GM23338 (cell line): ENCODE measurements around the gene C6. TPM values are rescaled to one million over a fixed set of nuclear protein-coding genes. Genes with fewer than 3 reads are reported as not detected.

Source experiments
- ATAC-seq: fragments of 200-7000 bp; cut with Tn5 transposase; 3 replicates; pipeline ENCODE4 v1.9.1; 2020
- DNase-seq: peaks from one replicate; pipeline ENCODE4 v3.0.0-alpha.2; 2015; ENCODE audit warnings: low spot score
- H2AFZ ChIP-seq: fragments of 200-600 bp; sonication (generic); 2 replicates; pipeline ENCODE4 v1.8.0; 2016; ENCODE audit warnings: antibody characterized with exemption, mild to moderate bottlenecking, moderate library complexity
- H3F3A ChIP-seq: fragments of 200-600 bp; sonication (generic); replicated peaks from 2 replicates; pipeline ENCODE4 v1.8.0; 2017; ENCODE audit warnings: antibody characterized with exemption, mixed run types, low read depth
- H3K27ac ChIP-seq: fragments of 200-600 bp; sonication (generic); 2 replicates; pipeline ENCODE4 v1.6.1; 2016; ENCODE audit warnings: low read depth
- H3K27me3 ChIP-seq: fragments of 200-600 bp; sonication (generic); 2 replicates; pipeline ENCODE4 v1.8.0; 2016; ENCODE audit warnings: mild to moderate bottlenecking, mixed run types, moderate library complexity; ENCODE audit not compliant: insufficient read depth
- H3K36me3 ChIP-seq: fragments of 200-600 bp; sonication (generic); 2 replicates; pipeline ENCODE4 v1.8.0; 2016; ENCODE audit warnings: mild to moderate bottlenecking; ENCODE audit not compliant: insufficient read depth
- H3K4me1 ChIP-seq: fragments of 200-600 bp; sonication (generic); 2 replicates; pipeline ENCODE4 v1.8.0; 2016; ENCODE audit warnings: mild to moderate bottlenecking, moderate library complexity; ENCODE audit not compliant: insufficient read depth
- H3K4me2 ChIP-seq: fragments of 200-600 bp; sonication (generic); 2 replicates; pipeline ENCODE4 v1.7.1; 2017; ENCODE audit warnings: mixed run types
- H3K4me3 ChIP-seq: fragments of 200-600 bp; sonication (generic); 2 replicates; pipeline ENCODE4 v1.6.1; 2016; ENCODE audit warnings: mixed run types
- H3K79me2 ChIP-seq: fragments of 200-600 bp; sonication (generic); replicated peaks from 2 replicates; pipeline ENCODE4 v1.8.0; 2017; ENCODE audit warnings: mild to moderate bottlenecking; ENCODE audit not compliant: insufficient read depth
- H3K9me2 ChIP-seq: fragments of 200-600 bp; sonication (generic); 2 replicates; pipeline ENCODE4 v1.8.0; 2017; ENCODE audit not compliant: insufficient read depth
- H4K20me1 ChIP-seq: fragments of 200-600 bp; sonication (generic); replicated peaks from 2 replicates; pipeline ENCODE4 v1.8.0; 2017; ENCODE audit warnings: mild to moderate bottlenecking; ENCODE audit not compliant: insufficient read depth
- H3K27ac Mint-ChIP-seq: 2 replicates; pipeline ENCODE4 v1.8.0; 2020; ENCODE audit warnings: inconsistent platforms, mild to moderate bottlenecking, moderate library complexity, mixed read lengths
- H3K27me3 Mint-ChIP-seq: 3 replicates; pipeline ENCODE4 v1.8.0; 2022; ENCODE audit warnings: low read depth, mild to moderate bottlenecking, moderate library complexity, mixed read lengths, inconsistent platforms; ENCODE audit not compliant: insufficient read depth, poor library complexity
- H3K36me3 Mint-ChIP-seq: 3 replicates; pipeline ENCODE4 v1.8.0; 2021; ENCODE audit warnings: low read depth, mild to moderate bottlenecking, inconsistent platforms, moderate library complexity, mixed read lengths
- H3K4me1 Mint-ChIP-seq: 3 replicates; pipeline ENCODE4 v1.8.0; 2020; ENCODE audit warnings: mild to moderate bottlenecking, inconsistent platforms, mixed read lengths
- H3K4me3 Mint-ChIP-seq: 3 replicates; pipeline ENCODE4 v1.8.0; 2021; ENCODE audit warnings: moderate library complexity, mild to moderate bottlenecking, inconsistent platforms, mixed read lengths
- H3K9me3 Mint-ChIP-seq: 3 replicates; pipeline ENCODE4 v1.8.0; 2020; ENCODE audit warnings: moderate library complexity, mild to moderate bottlenecking, inconsistent platforms, mixed read lengths
- CREB1 ChIP-seq: fragments of 250-450 bp; sonication (Bioruptor Pico); IDR thresholded peaks from 2 replicates; pipeline ENCODE4 v1.5.0; 2020; ENCODE audit warnings: low read depth, mild to moderate bottlenecking, moderate library complexity
- CTCF ChIP-seq, 2 experiments: fragments of 200-600 bp in 1 of 2; sonication (generic) in 1 of 2; conservative IDR thresholded peaks; 2 replicates each; pipeline versions ENCODE4 v1.5.1 to v1.6.1; 2016 to 2017; ENCODE audit warnings: antibody characterized with exemption in 2 of 2, low read depth in 2 of 2, mild to moderate bottlenecking in 2 of 2, moderate library complexity in 1 of 2
- ETS1 ChIP-seq: IDR thresholded peaks from 2 replicates; pipeline ENCODE4 v1.6.1; 2016; ENCODE audit warnings: antibody characterized with exemption
- EZH2 ChIP-seq: fragments of 200-600 bp; sonication (generic); IDR thresholded peaks from one replicate; pipeline ENCODE4 v1.8.0; 2017; ENCODE audit warnings: antibody characterized with exemption, mild to moderate bottlenecking, low read depth; ENCODE audit not compliant: unreplicated experiment
- EZH2phosphoT487 ChIP-seq: fragments of 200-600 bp; sonication (generic); IDR thresholded peaks from one replicate; pipeline ENCODE4 v1.8.1; 2018; ENCODE audit warnings: antibody characterized with exemption; ENCODE audit not compliant: unreplicated experiment
- JUNB ChIP-seq: IDR thresholded peaks from one replicate; pipeline ENCODE4 v1.6.1; 2016; ENCODE audit warnings: antibody characterized with exemption; ENCODE audit not compliant: unreplicated experiment
- NANOG ChIP-seq: IDR thresholded peaks from 2 replicates; pipeline ENCODE4 v1.6.1; 2016; ENCODE audit warnings: antibody characterized with exemption, borderline replicate concordance
- POLR2AphosphoS5 ChIP-seq: IDR thresholded peaks from 2 replicates; pipeline ENCODE4 v1.6.1; 2016; ENCODE audit warnings: antibody characterized with exemption, low read depth
- REST ChIP-seq: IDR thresholded peaks from one replicate; pipeline ENCODE4 v1.6.1; 2018; ENCODE audit warnings: antibody characterized with exemption; ENCODE audit not compliant: unreplicated experiment
- STAT1 ChIP-seq: IDR thresholded peaks from one replicate; pipeline ENCODE4 v1.6.1; 2016; ENCODE audit warnings: antibody characterized with exemption; ENCODE audit not compliant: unreplicated experiment
- ZNF114 ChIP-seq: fragments of 250-450 bp; sonication (Bioruptor Pico); IDR thresholded peaks from 2 replicates; pipeline ENCODE4 v1.5.0; 2020; ENCODE audit warnings: mild to moderate bottlenecking, moderate library complexity
- ZNF331 ChIP-seq: fragments of 250-450 bp; sonication (Bioruptor Pico); IDR thresholded peaks from 2 replicates; pipeline ENCODE4 v1.5.0; 2020; ENCODE audit warnings: low read depth, mild to moderate bottlenecking, moderate library complexity
- ZNF462 ChIP-seq: fragments of 250-450 bp; sonication (Bioruptor Pico); IDR thresholded peaks from 2 replicates; pipeline ENCODE4 v1.5.0; 2020; ENCODE audit warnings: mild to moderate bottlenecking, moderate library complexity
- polyA plus RNA-seq: library from polyadenylated mRNA; unstranded; fragments of >200 nt; fragmentation: Nextera tagmentation; extraction: Ambion mirVana; gene quantifications from 2 replicates; pipeline ENCODE4 v1.2.1, GENCODE V29; 2016
- total RNA-seq: library from RNA; depleted of rRNA; stranded (reverse); fragments of >200 nt; shearing (Covaris generic); gene quantifications from 2 replicates; pipeline ENCODE4 v1.2.3, GENCODE V29; 2014

The C6 gene
- total and polyA plus RNA-seq, 2 experiments from 2014 or later = not detected

GRCh38 chr5:41193456-41194205 lies 19.7 kb downstream of the C6 start:
- TF ChIP-seq ZNF114 (CRISPR knock-in tag) = no peak
- TF ChIP-seq EZH2 = no peak
- no peak for TF ChIP-seq CTCF (conservative IDR thresholded peaks at IDR 0.05; ENCODE audit: low read depth in 2 of 2)
- no peak for TF ChIP-seq NANOG
- no peak for TF ChIP-seq REST
- TF ChIP-seq ZNF331 (CRISPR knock-in tag) = no peak
- TF ChIP-seq ETS1 = no peak
- TF ChIP-seq STAT1 = no peak
- TF ChIP-seq EZH2phosphoT487 = no peak
- no peak for TF ChIP-seq CREB1 (CRISPR knock-in tag)
- no peak for TF ChIP-seq ZNF462
- TF ChIP-seq JUNB = no peak
- TF ChIP-seq POLR2AphosphoS5 = no peak
- no peak overlapping the region for H2AFZ ChIP-seq
- H3K36me3 Mint-ChIP-seq = no peaks in the 10 kb centered on the region
- no peaks in the 10 kb centered on the region for H3K27me3 Mint-ChIP-seq
- H3K4me2 ChIP-seq = no peak overlapping the region
- no peaks in the 10 kb centered on the region for H3K9me3 Mint-ChIP-seq
- H3K4me1 ChIP-seq = no peaks in the 10 kb centered on the region
- no peaks in the 10 kb centered on the region for H3K79me2 ChIP-seq
- H3K27ac ChIP-seq = no peak overlapping the region
- H3K9me2 ChIP-seq = 0 out of 2 replicates have a peak, but pooled peaks cover 11% of the 10 kb centered on the region
- no peak overlapping the region for H3K27ac Mint-ChIP-seq
- no peak overlapping the region for H3K4me3 Mint-ChIP-seq
- H4K20me1 ChIP-seq = no peaks in the 10 kb centered on the region
- ATAC-seq = no peak
- no peaks in the 10 kb centered on the region for H3K4me1 Mint-ChIP-seq
- no peaks in the 10 kb centered on the region for H3K36me3 ChIP-seq
- no peaks in the 10 kb centered on the region for H3F3A ChIP-seq
- no peaks in the 10 kb centered on the region for H3K27me3 ChIP-seq
- no peak for DNase-seq
- H3K4me3 ChIP-seq = no peak overlapping the region
